Stimulated activated CD4-positive, alpha-beta T cell treated with anti-CD3 and anti-CD28 coated beads, TNF-alpha, amount 100 ng/mL, for 24 hours (primary cell): Measurements from ENCODE around the gene ANKS1B.

Experiments
- DNase-seq, 3 experiments: peaks; one replicate each; pipeline ENCODE4 v3.0.0-alpha.2; 2020; ENCODE audit warnings: low read depth in 3 of 3

Gene ANKS1B

DNA sequence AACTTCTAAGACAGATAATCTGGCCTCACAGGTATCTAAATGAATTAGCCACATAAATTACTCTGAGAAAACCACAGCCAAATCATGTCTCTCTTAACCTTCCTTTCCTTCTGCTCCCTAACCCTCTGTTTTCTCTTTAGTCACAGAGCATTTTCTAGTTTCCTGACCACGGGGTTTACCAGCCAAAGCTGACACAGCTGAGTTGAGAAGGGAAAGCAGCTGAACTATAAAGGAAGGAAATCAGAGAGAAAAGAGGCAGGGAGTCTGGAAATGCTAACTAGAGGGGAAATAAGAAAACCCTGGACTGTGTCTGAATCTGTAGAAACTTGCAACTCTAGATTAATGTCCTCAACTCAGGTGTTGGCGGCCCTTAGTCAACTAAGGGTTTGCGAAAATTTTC is 24.4 kb downstream of the ANKS1B start:
- DNase-seq = no peak

DNA sequence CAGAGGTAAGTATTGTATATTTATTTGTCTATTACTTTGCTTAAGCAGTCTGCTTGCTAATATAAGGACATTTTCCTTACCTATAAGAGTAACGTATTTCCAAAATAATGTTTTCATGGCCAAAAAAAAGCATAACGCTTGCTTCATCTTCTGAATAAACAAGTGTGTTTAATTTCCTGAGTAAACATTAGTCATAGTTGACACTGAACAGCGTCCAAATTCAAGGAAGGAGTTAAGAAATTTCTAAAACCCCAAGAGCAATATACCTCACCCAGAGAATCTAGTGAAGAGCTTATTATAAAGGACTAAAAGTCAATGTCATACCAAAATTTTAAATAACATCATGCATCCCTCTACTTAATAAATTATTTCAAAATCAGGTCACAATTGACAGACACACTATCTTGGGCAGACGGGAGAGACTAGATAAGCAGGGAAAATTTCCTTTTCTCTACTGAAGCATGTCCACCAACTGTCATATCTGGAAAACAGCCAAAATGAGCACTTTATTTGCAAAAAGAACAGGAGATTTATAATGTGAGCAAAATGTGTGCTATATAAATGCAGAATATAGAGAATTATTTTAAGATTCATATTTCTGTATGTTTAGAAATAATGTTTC is 25.1 kb downstream of the ANKS1B start:
- DNase-seq = no peak

DNA sequence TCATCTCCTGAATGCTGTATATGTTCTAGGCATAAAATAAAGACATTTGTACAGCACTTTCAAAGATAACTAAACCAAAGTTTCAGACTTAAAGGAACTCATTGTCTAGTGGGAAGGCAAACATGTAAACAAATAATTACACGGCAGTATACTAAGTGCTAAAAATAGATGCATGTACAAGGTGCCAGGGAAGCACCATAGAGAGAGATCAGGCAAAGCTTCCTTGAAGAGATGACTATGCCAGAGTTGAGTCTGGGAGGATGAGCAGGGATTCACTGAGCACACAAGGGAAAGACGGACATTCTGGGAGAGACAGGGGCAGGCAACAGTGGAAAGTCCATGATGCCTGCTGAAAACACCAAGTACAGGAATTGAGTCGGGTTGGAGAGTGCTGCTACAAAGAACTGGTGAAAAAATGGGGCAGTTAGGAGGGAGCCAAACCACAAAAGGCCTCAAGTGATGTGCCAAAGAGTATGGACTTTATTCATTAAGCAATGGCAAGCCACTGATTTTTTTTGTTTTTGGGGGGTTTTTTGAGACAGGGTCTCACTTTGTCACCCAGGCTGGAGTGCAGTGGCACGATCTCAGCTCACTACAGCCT is 26.8 kb downstream of the ANKS1B start:
- DNase-seq = no peak

DNA sequence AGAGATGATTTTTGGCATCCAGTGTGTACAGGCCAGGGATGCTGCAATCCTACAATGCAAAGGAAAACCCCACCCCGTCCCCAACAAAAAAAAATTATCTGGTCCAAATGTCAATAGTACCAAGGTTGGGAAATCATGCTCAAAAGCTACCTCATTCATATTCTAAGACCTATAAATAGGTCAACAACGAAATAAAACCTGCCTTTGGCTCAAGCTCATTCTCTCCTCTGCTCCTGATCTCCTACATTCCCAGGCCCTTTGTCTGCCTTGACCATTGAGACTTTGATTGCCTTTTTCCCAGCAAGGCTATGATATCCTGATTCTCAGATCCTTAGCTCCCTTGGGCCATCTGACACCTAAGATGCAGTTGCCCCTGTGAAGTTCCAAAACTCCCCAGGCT is 30.0 kb downstream of the ANKS1B start:
- DNase-seq = no peak

DNA sequence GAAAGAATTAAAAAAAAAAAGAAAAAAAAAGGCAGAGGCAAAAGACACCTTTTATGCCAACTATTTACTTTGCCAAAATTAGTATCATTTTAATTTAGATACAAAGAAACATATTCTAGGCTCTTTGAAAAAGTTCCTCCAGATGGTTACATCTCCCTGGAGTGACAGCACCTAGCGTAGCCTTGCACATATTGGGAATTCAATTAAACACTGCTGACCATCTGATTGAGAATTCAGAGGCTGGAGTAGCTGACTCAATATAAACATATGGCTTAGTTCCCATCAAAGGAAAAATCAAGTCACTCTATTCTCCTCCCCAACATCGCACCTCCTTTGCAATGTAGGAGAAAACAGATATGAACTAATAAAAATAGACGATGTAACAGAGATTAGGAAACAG is 36.4 kb downstream of the ANKS1B start:
- DNase-seq = no peak

DNA sequence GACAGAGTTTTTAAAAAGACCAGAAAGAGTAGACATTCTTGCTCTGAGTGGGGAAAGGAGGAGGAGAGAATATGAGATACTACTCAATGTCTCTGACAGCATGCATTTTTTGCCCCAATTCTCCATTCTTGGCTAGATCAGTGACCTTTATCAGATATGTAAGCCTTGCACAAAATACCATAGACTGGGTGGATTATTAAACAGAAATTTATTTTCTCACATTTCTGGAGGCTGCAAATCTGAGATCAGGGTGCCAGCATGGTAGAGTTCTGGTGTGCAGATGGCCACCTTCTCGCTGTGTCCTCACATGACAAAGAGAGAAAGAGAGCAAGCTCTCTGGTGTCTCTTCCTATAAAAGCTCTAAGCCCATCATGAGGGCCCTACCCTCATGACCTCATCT is 38.6 kb downstream of the ANKS1B start:
- DNase-seq = no peak

DNA sequence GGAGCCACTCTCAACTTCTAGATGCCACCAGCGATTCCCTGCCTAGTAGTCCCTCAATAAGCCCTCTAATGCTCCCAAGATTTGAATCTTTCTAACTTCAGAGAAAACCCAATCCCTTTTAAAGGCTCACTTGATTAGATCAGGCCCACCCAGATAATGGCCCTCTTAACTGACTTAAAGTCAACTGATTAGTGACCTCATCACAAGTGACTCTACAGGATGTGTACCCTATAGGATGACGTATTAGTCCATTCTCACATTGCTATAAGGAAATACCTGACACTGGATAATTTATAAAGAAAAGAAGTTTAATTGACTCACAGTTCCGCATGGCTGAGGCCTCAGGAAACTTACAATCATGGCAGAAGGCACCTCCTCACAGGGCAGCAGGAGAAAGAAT is 49.1 kb downstream of the ANKS1B start:
- DNase-seq = no peak

DNA sequence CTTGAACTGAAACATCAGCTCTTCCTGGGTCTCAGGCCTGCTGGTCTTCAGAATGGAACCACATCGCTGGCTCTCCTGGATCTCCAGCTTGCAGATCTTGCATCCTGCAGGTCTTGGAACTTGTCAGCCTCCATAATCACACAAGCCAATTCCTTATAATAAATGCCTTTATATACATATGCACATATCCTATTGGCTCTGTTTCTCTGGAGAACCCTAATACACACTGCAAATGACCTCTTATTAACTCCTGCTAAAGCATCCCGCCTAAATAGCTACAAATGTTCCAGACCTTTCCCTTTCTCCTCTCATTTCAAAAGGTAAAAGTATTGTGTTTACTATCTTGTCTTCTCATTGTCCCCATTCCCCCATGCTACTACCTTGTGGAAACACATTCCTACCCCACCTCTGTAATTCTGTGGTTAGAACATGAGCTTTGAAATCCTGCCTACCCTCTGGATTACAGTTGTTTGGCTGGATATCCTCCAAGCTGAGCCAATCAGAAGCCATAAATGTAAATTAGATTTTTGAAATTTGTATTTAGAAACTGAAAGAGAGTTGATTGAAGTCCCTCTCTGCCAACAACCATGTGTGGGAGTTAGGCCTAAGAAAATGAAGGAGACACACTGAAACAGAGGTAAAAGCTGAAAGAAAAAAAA is 58.1 kb downstream of the ANKS1B start:
- DNase-seq = no peak

DNA sequence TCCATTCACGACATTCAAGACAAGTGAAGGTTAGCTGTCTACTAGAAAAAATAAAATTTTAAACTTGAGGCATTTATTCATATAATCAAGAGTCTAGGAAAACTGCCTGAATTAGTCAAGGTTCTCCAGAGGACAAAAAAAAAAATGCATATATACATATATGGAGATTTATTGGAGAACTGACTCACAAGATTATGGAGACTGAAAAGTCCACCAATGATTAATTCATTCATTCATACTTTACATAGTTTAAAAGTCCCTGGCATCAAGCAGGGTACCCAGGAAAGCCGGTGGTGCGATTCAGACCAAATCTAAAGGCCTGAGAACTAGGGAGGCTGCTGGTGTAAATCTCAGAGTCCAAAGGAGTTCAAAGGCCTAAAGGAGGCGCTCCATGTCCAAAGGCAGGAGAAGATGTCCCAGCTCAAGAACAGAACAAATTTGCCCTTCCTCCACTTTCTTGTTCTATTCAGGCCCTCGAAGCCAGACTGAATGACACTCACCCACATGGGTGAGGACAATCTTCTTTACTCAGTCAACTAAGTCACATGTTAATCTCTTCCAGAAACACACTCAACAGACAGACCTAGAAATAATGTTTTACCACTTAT is 64.3 kb downstream of the ANKS1B start:
- no peak for DNase-seq

DNA sequence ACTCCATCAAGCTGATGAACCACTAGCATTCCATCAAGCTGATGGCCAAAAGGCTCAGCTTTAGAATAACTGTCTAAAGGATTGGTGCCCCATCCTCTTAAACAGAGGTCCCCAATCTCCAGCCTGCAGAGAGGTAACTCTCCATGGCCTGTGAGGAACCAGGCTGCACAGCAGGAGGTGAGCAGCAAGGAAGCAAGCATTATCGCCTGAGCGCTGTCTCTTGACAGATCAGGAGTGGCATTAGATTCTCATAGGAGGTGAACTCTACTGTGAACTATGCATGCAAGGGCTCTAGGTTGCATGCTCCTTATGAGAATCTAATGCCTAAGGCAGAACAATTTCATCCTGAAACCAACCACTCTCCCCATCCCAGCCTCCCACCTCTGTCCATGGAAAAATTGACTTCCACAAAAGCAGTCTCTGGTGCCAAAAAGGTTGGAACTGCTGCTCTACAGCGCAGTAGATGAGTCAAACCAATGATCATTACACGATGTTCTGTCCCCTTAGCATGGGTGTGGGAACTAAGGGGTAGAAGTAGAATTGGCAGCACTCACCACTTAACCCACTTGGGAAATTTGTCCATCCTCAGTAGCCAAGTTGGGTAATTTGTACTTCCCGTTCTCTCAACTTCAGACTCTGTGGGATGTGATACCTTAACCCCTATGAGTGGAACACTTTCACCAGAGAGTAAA is 66.9 kb downstream of the ANKS1B start:
- DNase-seq = no peak

DNA sequence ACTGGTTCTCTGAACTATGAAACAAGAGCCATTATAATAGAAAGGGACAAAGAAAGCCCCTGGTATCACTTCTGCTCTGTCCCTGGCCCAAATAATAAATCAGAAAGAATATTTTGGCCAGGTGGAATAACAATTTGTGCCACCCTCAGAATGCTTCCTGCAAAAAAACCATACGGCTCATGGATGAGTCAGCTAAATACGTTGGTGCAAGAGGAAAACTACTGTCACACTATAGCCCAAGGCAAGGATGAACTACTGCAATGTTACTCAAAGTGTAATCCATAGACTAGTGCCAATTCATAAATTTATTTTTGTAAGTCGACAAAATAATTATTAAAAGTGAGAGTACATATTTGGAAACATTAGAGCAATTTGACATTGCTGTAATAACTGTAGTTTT is 68.2 kb downstream of the ANKS1B start:
- no peak for DNase-seq

DNA sequence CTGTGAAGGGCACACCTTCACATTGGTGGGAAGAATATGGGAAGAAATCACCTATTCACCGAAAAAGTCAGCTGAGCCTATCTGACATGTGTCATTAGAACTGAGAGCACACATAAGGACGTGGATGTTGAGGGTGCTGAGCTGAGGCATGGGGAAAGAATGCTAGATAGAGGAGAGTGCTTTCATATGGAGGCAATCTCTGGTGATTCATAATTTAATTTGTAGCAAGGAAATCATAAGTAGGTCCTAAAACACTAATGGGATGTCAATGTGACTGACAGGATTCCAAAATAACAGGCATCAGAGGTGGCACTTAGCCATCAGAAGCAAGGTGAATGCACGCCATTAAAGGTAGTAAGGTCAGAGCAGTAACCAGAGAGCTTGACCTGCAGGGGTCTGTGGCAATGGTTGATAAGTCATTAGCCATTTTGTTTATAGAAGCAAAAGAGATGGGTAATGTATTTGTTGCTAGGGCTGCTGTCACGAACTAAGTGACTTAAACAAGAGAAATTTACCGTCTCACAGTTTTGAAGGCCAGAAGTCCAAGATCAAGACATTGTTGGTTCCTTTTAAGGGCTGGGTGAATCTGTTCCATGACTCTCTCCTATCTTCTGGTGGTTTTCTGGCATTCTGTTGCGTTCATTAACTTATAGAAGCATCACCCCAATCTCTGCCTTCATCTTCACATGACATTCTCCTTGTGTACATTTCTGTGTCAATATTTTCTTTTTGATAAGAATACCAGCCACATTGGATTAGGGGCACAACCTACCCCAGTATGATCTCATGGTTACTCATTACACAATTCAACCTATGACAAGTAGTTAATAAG is 69.3 kb downstream of the ANKS1B start:
- DNase-seq = no peak

DNA sequence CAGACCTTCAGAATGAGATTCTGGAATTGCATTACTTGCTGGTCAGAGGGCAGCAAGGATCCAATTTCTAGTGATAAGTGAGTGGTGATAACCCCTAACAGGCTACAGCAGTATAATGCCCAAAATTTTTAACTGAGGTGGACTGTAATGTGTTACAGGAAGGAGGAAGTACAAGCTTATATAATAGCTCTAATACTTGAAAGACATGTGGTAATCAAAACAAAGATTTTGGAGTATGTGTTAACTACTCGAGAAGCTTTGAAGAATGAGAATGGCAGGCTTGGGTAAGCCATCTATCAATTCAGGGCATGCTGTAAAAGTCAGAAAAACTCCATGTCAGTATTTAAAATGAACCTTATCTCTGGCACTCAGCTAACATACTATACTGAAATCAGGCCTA is 70.5 kb downstream of the ANKS1B start:
- no peak for DNase-seq

DNA sequence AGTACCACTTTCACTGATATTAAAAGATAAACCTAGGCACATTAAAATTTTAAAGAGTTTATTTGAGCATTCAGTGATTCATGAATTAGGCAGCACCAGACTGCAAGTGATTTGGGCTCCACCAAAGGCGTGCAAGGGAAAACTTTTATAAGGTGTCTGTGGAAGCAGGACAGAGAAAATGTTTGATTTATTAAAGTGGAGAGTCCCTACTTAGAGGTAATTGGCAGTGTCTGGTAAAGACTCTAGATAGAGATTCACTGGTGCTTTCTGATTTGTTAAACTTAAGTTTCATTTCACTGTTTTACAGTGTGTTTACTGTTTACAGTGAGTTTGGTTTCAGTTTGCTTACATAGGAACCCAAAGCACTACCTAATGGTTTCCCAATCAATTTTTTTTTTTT is 72.8 kb downstream of the ANKS1B start:
- DNase-seq = no peak

DNA sequence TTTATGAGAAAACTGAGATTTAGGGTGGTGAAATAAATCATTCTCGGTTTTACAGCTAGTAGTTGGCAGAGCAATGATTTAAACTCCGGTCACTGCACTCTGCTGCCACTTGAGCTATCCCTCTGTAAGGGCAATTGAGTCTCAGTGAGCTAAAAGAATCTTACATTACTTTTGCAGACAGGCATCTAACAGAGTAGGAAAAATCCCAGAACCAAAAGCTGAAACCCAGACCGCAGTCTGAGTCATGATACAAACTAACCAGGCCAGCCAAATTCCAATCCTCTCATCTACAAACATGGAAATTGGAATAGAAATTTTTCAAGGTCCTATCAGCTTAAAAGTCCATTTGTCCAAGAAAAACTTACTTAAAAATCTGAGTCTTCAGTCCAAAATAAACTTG is 73.7 kb downstream of the ANKS1B start:
- no peak for DNase-seq

DNA sequence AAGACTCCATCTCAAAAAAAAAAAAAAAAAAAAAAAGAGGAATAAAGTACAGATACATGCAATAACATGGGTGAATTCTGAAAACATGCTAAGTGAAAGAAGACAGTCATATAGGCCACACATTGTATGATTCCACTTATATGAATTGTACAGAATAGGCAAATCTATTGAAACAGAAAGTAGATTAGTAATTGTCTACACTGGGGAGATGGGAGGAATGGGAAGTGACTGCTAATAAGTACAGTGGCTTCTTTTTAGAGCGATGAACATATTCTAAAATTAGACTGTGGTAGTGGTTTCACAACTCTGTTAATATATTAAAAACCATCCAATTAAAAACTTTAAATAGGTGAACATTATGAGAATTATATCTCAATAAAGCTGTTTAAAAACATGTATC is 74.4 kb downstream of the ANKS1B start:
- DNase-seq = no peak

DNA sequence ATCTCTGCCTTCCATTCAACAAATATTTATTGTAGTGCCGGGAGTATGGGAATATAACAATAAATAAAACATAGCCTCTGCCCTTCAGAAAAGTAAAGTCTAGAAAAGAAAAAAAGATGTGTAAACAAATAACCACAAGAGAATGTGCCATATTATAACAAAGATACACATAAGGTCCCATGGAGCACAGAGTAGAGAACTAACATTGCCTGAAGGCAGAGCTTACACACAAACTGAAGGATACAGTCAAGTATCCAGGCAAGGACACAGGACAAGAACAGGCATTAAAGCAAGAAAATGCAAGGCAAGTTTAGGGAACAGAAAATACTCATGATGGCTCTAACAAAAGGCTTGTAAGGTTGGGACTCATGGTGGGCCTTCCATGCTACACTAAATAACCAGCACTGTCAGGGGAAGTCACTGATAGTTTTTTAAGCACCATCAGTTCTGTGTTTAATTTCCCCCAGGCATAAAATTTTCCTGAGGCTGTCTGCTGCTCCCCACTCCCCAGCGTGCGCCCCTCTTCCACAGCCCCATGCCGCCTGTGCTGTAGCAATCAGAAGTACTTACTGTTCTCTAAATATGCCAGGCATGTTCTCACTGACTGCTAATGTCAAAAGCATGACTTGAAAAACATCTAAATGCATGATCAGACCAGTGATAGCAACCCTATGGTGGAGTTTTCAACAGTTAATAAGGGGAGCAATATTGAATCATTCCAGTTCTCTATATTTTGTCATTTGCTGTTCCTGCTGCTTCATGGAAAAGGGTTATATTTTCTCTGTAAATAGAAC is 77.8 kb downstream of the ANKS1B start:
- no peak for DNase-seq

DNA sequence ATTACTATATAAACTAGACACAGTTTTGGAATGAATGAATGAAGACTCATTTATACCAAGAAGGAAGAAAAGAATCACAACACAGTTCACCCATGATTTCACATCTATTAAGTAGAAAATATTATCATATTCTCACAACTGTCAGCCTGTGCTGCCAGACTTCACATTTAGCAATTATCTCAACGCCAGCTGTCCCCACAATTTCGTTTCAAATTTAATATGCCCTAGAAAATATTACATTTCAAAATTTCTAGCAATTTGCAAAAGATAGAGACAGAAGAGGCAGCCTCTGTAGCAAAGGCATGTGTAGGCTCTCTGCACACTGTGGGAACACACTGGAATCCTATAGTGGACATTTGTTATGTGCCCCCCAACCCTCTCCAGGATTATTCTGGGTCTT is 83.6 kb downstream of the ANKS1B start:
- no peak for DNase-seq

DNA sequence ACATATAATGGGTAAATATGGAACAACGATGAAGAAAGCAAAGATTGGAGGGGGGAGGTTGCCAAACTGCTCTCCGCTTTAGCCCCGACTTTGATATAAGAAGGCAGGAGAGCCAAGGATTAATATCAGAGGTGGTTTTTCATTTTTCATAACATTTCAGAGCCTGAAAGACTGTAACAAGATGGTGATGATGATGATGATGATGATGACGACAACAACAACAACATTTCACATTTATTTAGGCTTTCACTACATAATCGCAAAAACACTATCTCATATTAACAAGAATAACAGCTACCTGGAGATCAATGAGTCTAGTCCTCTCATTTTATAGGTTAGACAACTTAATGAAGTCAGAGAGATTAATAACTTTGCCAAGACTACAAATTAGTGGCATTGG is 86.1 kb downstream of the ANKS1B start:
- DNase-seq = no peak

DNA sequence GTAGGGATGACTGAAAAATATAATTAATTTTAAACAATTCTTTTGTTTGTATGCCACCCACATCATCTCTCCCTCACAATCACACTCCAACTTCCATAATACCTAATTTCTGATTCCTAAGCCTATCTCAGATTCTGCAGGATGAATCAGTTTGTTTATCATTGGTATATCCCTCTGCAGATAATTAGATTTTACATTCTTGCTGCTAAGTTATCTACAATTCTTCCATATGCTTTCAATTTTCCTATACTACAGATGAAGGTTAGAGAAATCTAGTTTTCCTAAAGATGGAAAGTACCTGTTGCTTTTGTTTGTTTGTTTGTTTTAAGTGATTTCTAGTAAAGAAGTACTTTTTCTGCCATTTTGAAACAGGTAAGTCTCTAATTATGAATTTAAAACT is 105.3 kb downstream of the ANKS1B start:
- no peak for DNase-seq

DNA sequence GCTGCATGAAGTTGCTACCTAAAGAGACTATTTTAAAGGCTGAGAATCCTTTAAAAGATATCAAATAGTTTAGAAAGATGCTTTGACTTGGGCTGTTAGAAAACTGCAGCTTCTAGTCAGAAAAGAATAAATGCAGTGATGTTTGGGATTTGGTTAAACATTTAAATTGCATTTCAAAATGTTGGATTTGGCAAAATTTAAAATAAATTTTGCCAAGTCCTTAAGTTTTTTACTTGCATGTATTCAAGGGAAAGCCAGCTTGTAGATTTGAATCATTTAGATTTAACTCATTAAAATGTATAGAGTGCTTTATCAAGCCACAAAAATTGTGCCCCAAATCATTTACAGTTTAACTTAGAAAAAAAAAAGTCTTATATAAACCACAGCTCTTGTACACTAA is 109.7 kb downstream of the ANKS1B start:
- no peak for DNase-seq
